ENCODE data around the gene EVI5L. TPM values are rescaled to one million over a fixed set of nuclear protein-coding genes. Genes with fewer than 3 reads are reported as not detected.

EVI5L gene
- total and polyA plus RNA-seq, 2 donors (not counting 3 experiments of a cell fraction or from before 2014, with no cell fraction given): 11.9 to 13.5 TPM

GRCh38 chr19:7822910-7823515, 7.0 kb upstream of the EVI5L start:
- no TSS peak for BruUV-seq (replicated peaks)
- Histone ChIP-seq H3K4me1 (ENCODE audit: control insufficient read depth, extremely low read depth, insufficient read depth, low read length) (no peaks in the 10 kb centered on the region), H3K36me3 (ENCODE audit: control insufficient read depth in 2 of 2, extremely low read depth in 1 of 2, insufficient read depth in 2 of 2, low read length in 2 of 2) (no peaks in the 10 kb centered on the region), H2AFZ (ENCODE audit: low read depth, low read length) (no peak overlapping the region), H3K9ac (replicated peaks; ENCODE audit: extremely low read depth, insufficient read depth, low read length) (no peak overlapping the region), H3K27me3 (ENCODE audit: control insufficient read depth in 2 of 2, insufficient read depth in 2 of 2, low read length in 2 of 2) (peaks cover 0 to 3% of the 10 kb centered on the region in 2 experiments), H3K9me3 (replicated peaks; ENCODE audit: control insufficient read depth, insufficient read depth, low read length) (no peaks in the 10 kb centered on the region), H3K27ac (ENCODE audit: insufficient read depth, low read depth, low read length) (no peak overlapping the region), H3K9me1 (replicated peaks; ENCODE audit: control insufficient read depth, extremely low read depth, insufficient read depth, low read length) (no peaks in the 10 kb centered on the region), H3K4me3 (replicated peaks in 1 of 3; ENCODE audit: insufficient read depth in 1 of 3, low read depth in 1 of 3, low read length in 3 of 3) (no peak overlapping the region), H3K4me2 (ENCODE audit: insufficient read depth, low read length) (no peak overlapping the region), H4K20me1 (replicated peaks; ENCODE audit: control insufficient read depth, extremely low read depth, insufficient read depth, low read length) (no peaks in the 10 kb centered on the region), H3K79me2 (ENCODE audit: control insufficient read depth, insufficient read depth, low read length) (no peaks in the 10 kb centered on the region)
- CTCF ChIA-PET: no interaction called here
- intact Hi-C loops (cut with micrococcal nuclease): no loop called here
- dilution Hi-C loops (cut with MboI; ENCODE audit: extremely low pct_ligation_motif_present, low sequenced_read_pairs): no loop called here
- POLR2A ChIA-PET: no interaction called here
- DNase-seq (ENCODE audit: low read depth, low spot score): no peak
- TF ChIP-seq POLR2A (IDR thresholded peaks at IDR 0.05; ENCODE audit: low read depth, low read length): no peak
- TF ChIP-seq MYC (IDR thresholded peaks at IDR 0.05; ENCODE audit: low read depth, low read length): no peak
- TF ChIP-seq POLR2AphosphoS5 (IDR thresholded peaks at IDR 0.05; ENCODE audit: insufficient read depth, low read depth, low read length): no peak
- no peak for TF ChIP-seq CTCF (IDR thresholded peaks at IDR 0.05; ENCODE audit: extremely low read depth in 1 of 2, insufficient read depth in 1 of 2, low read depth in 1 of 2, low read length in 2 of 2)
- no peak for TF ChIP-seq MAX (IDR thresholded peaks at IDR 0.05; ENCODE audit: insufficient read depth, insufficient read length)
- FAIRE-seq: no peak

Measured in endothelial cell of umbilical vein (primary cell).